ENCODE measurements around the gene HTRA2.

GRCh38 chr2:74481961-74482800 is 47.6 kb upstream of the HTRA2 start:
- TF ChIP-seq CTCF (IDR thresholded peaks at IDR 0.05) (no peak), POLR2AphosphoS5 (IDR thresholded peaks at IDR 0.05) (no peak), POLR2A (IDR thresholded peaks at IDR 0.05) (no peak)
